22Rv1 (cell line): Measurements from ENCODE around the gene UNC5B.
"Not testable (repeated sequence)": the region's sequence is repeated elsewhere in the genome, so short reads cannot be mapped to it uniquely, and the experiment has no call there.

ENCODE experiments used
- H3K27ac ChIP-seq: fragments of 450-650 bp; 2 replicates; pipeline ENCODE4 v1.5.1; 2017
- CTCF ChIP-seq: fragments of 450-650 bp; IDR thresholded peaks from 2 replicates; pipeline ENCODE4 v1.5.1; 2017; ENCODE audit warnings: mild to moderate bottlenecking
- ZFX ChIP-seq: fragments of 450-650 bp; IDR thresholded peaks from 2 replicates; pipeline ENCODE4 v1.6.1; 2017; ENCODE audit warnings: antibody characterized with exemption, borderline replicate concordance

The UNC5B gene

GRCh38 chr10:71294856-71295255 is 82.5 kb downstream of the UNC5B start:
- no peak overlapping the region for H3K27ac ChIP-seq
- TF ChIP-seq CTCF, result no peak
- TF ChIP-seq ZFX, result no peak

GRCh38 chr10:71295641-71296040 is 83.3 kb downstream of the UNC5B start:
- no peak for TF ChIP-seq ZFX
- TF ChIP-seq CTCF, result no peak
- no peak overlapping the region for H3K27ac ChIP-seq

GRCh38 chr10:71296086-71296485 is 83.7 kb downstream of the UNC5B start:
- H3K27ac ChIP-seq, result no peak overlapping the region
- TF ChIP-seq CTCF (no peak), ZFX (no peak)

- H3K27ac ChIP-seq, result not testable (repeated sequence)
Observed at GRCh38 chr10:71296811-71297210, 84.4 kb downstream of the UNC5B start.

GRCh38 chr10:71297343-71297742 is 85.0 kb downstream of the UNC5B start:
- no peak overlapping the region for H3K27ac ChIP-seq
- TF ChIP-seq CTCF (no peak), ZFX (no peak)

- TF ChIP-seq ZFX (no peak), CTCF (no peak)
- no peak overlapping the region for H3K27ac ChIP-seq
Observed at GRCh38 chr10:71299071-71299785, 86.9 kb downstream of the UNC5B start.

GRCh38 chr10:71300555-71301370 is 88.4 kb downstream of the UNC5B start:
- TF ChIP-seq ZFX (no peak), CTCF (no peak)
- H3K27ac ChIP-seq, result no peak overlapping the region
